H9 (cell line): ENCODE measurements around the gene GANAB. TPM values are rescaled to one million over a fixed set of nuclear protein-coding genes. Genes with fewer than 3 reads are reported as not detected.

Experiments
- DNase-seq: peaks from one replicate; pipeline ENCODE4 v3.0.0-alpha.2; 2017
- H2AFZ ChIP-seq: one replicate; pipeline ENCODE4 v1.6.1; 2013; ENCODE audit warnings: mild to moderate bottlenecking, low read length, control low read depth, moderate library complexity
- H2AK5ac ChIP-seq: 2 replicates; pipeline ENCODE4 v1.6.1; 2013; ENCODE audit warnings: low read length, control low read depth, mixed read lengths; ENCODE audit not compliant: insufficient read length
- H2BK120ac ChIP-seq: one replicate; pipeline ENCODE4 v1.6.1; 2013; ENCODE audit warnings: low read depth, mild to moderate bottlenecking, low read length, control low read depth, inconsistent platforms; ENCODE audit not compliant: poor library complexity, severe bottlenecking
- H2BK12ac ChIP-seq: 2 replicates; pipeline ENCODE4 v1.6.1; 2013; ENCODE audit warnings: low read length, control low read depth, mixed read lengths, low read depth; ENCODE audit not compliant: insufficient read length
- H2BK15ac ChIP-seq: 2 replicates; pipeline ENCODE4 v1.6.1; 2013; ENCODE audit warnings: low read depth, low read length, control low read depth
- H2BK20ac ChIP-seq: one replicate; pipeline ENCODE4 v1.6.1; 2013; ENCODE audit warnings: low read depth, mild to moderate bottlenecking, low read length, control low read depth, inconsistent platforms; ENCODE audit not compliant: poor library complexity, severe bottlenecking
- H2BK5ac ChIP-seq: 2 replicates; pipeline ENCODE4 v1.6.1; 2013; ENCODE audit warnings: low read length, control low read depth, mixed read lengths; ENCODE audit not compliant: insufficient read length
- H3K14ac ChIP-seq: 2 replicates; pipeline ENCODE4 v1.6.1; 2013; ENCODE audit warnings: low read length, control low read depth; ENCODE audit not compliant: insufficient read depth
- H3K18ac ChIP-seq: 2 replicates; pipeline ENCODE4 v1.6.1; 2013; ENCODE audit warnings: low read depth, mild to moderate bottlenecking, mixed read lengths, low read length, control low read depth; ENCODE audit not compliant: insufficient read length
- H3K23ac ChIP-seq: 2 replicates; pipeline ENCODE4 v1.6.1; 2013; ENCODE audit warnings: low read length, control low read depth, mixed read lengths, low read depth; ENCODE audit not compliant: insufficient read length
- H3K23me2 ChIP-seq: 2 replicates; pipeline ENCODE4 v1.6.1; 2013; ENCODE audit warnings: low read depth, mild to moderate bottlenecking, mixed read lengths, low read length, control low read depth; ENCODE audit not compliant: insufficient read length, poor library complexity, severe bottlenecking
- H3K27ac ChIP-seq: 2 replicates; pipeline ENCODE4 v1.5.1; 2013; ENCODE audit warnings: low read length, control low read depth, mixed read lengths, low read depth; ENCODE audit not compliant: insufficient read length
- H3K27me3 ChIP-seq: 2 replicates; pipeline ENCODE4 v1.6.1; 2013; ENCODE audit warnings: low read length, control low read depth, inconsistent platforms; ENCODE audit not compliant: insufficient read depth
- H3K4ac ChIP-seq: 2 replicates; pipeline ENCODE4 v1.6.1; 2013; ENCODE audit warnings: low read depth, mild to moderate bottlenecking, control low read depth, inconsistent platforms, low read length, moderate library complexity
- H3K4me1 ChIP-seq: 2 replicates; pipeline ENCODE4 v1.6.1; 2013; ENCODE audit warnings: low read length, control low read depth, inconsistent platforms; ENCODE audit not compliant: insufficient read depth
- H3K4me2 ChIP-seq: 2 replicates; pipeline ENCODE4 v1.6.1; 2013; ENCODE audit warnings: low read length, control low read depth, mixed read lengths; ENCODE audit not compliant: insufficient read length, insufficient read depth
- H3K56ac ChIP-seq: 2 replicates; pipeline ENCODE4 v1.6.1; 2013; ENCODE audit warnings: low read depth, mild to moderate bottlenecking, mixed read lengths, low read length, control low read depth; ENCODE audit not compliant: insufficient read length
- H3K79me1 ChIP-seq: 2 replicates; pipeline ENCODE4 v1.6.1; 2013; ENCODE audit warnings: low read depth, mild to moderate bottlenecking, moderate library complexity, low read length, control low read depth, inconsistent platforms; ENCODE audit not compliant: insufficient read depth, poor library complexity, severe bottlenecking
- H3K79me2 ChIP-seq: 2 replicates; pipeline ENCODE4 v1.6.1; 2013; ENCODE audit warnings: low read length, control low read depth, inconsistent platforms; ENCODE audit not compliant: insufficient read depth
- H3K9ac ChIP-seq: 2 replicates; pipeline ENCODE4 v1.6.1; 2013; ENCODE audit warnings: low read length, control low read depth, mixed read lengths; ENCODE audit not compliant: insufficient read length; ENCODE audit errors: extremely low read depth
- H3K9me3 ChIP-seq: one replicate; pipeline ENCODE4 v1.6.1; 2013; ENCODE audit warnings: low read depth, low read length, inconsistent platforms; ENCODE audit not compliant: control insufficient read depth
- H3T11ph ChIP-seq: one replicate; pipeline ENCODE4 v1.6.1; 2013; ENCODE audit warnings: mild to moderate bottlenecking, low read length, control low read depth, inconsistent platforms
- H4K20me1 ChIP-seq: one replicate; pipeline ENCODE4 v1.6.1; 2013; ENCODE audit not compliant: control insufficient read depth, insufficient read length, insufficient read depth
- H4K5ac ChIP-seq: 2 replicates; pipeline ENCODE4 v1.6.1; 2013; ENCODE audit warnings: low read depth, mild to moderate bottlenecking, mixed read lengths, low read length, control low read depth; ENCODE audit not compliant: insufficient read length
- H4K8ac ChIP-seq: replicated peaks from 2 replicates; pipeline ENCODE4 v1.6.1; 2013; ENCODE audit warnings: low read length, control low read depth, mixed read lengths, low read depth; ENCODE audit not compliant: insufficient read length
- H4K91ac ChIP-seq: 2 replicates; pipeline ENCODE4 v1.6.1; 2013; ENCODE audit warnings: low read depth, mild to moderate bottlenecking, moderate library complexity, mixed read lengths, low read length, control low read depth; ENCODE audit not compliant: insufficient read length
- H3K27ac Mint-ChIP-seq, 3 experiments: 2 replicates in 2 of 3; 3 replicates in 1 of 3; pipeline ENCODE4 v1.8.0; 2020 to 2021; ENCODE audit warnings: mixed read lengths in 3 of 3, mild to moderate bottlenecking in 1 of 3, moderate library complexity in 1 of 3
- H3K27me3 Mint-ChIP-seq: 2 replicates; pipeline ENCODE4 v1.8.0; 2021; ENCODE audit warnings: low read depth, mild to moderate bottlenecking, moderate library complexity, mixed read lengths
- H3K36me3 Mint-ChIP-seq, 3 experiments: 2 replicates in 2 of 3; 3 replicates in 1 of 3; pipeline ENCODE4 v1.8.0; 2020 to 2021; ENCODE audit warnings: low read depth in 3 of 3, mixed read lengths in 3 of 3; ENCODE audit not compliant: insufficient read depth in 1 of 3
- H3K4me1 Mint-ChIP-seq, 2 experiments: 2 replicates each; pipeline ENCODE4 v1.8.0; 2020; ENCODE audit warnings: mixed read lengths in 2 of 2
- H3K4me3 Mint-ChIP-seq, 2 experiments: 2 replicates in 1 of 2; 3 replicates in 1 of 2; pipeline ENCODE4 v1.8.0; 2020 to 2021; ENCODE audit warnings: mild to moderate bottlenecking in 2 of 2, mixed read lengths in 2 of 2, moderate library complexity in 1 of 2
- H3K9me3 Mint-ChIP-seq, 2 experiments: 2 replicates in 1 of 2; 3 replicates in 1 of 2; pipeline ENCODE4 v1.8.0; 2020; ENCODE audit warnings: mild to moderate bottlenecking in 2 of 2, mixed read lengths in 2 of 2, moderate library complexity in 1 of 2
- CTCF ChIP-seq: fragments of 200-600 bp; sonication (generic); conservative IDR thresholded peaks from 3 replicates; pipeline ENCODE4 v1.8.0; 2021; ENCODE audit warnings: antibody characterized with exemption, mild to moderate bottlenecking
- WGBS: extraction: QIAGEN DNeasy Blood & Tissue Kit; methylation state at CpG from one replicate; pipeline ENCODE4 v1.1.7; 2013; ENCODE audit warnings: missing lambda C conversion rate, low lambda C conversion rate, mixed read lengths; ENCODE audit not compliant: insufficient read length; ENCODE audit errors: extremely low coverage; 5-methylcytosine and 5-hydroxymethylcytosine counted together
- total RNA-seq: library from RNA; stranded (reverse); gene quantifications from 2 replicates; pipeline ENCODE4 v1.2.1, GENCODE V29; 2021

Gene GANAB
- total RNA-seq, 1 experiment from 2014 or later = 387 TPM

- Histone ChIP-seq H3K4me1 (peaks cover 3% of the 10 kb centered on the region; the same call in 1 of the 2 replicates), H4K91ac (no peak overlapping the region), H2BK120ac (no peak overlapping the region), H4K5ac (no peak overlapping the region), H3K4me2 (no peak overlapping the region), H2BK12ac (no peak overlapping the region), H2BK20ac (no peak overlapping the region), H2AK5ac (no peak overlapping the region), H2BK15ac (no peak overlapping the region), H2AFZ (no peak overlapping the region), H3K27ac (no peak overlapping the region), H3K56ac (no peak overlapping the region), H3K23me2 (peaks cover 9% of the 10 kb centered on the region), H3K14ac (no peak overlapping the region), H3K79me2 (peaks cover 13% of the 10 kb centered on the region; the same call in 1 of the 2 replicates), H3K79me1 (no peaks in the 10 kb centered on the region), H3K23ac (no peak overlapping the region), H4K20me1 (no peaks in the 10 kb centered on the region), H3T11ph (no peak overlapping the region), H4K8ac (no peak overlapping the region), H3K4ac (no peak overlapping the region), H3K18ac (no peak overlapping the region), H3K9me3 (no peaks in the 10 kb centered on the region), H3K9ac (no peak overlapping the region), H3K27me3 (no peaks in the 10 kb centered on the region), H2BK5ac (no peak overlapping the region)
- TF ChIP-seq CTCF = no peak
- Mint-ChIP-seq H3K9me3 (no peaks in the 10 kb centered on the region), H3K27me3 (no peaks in the 10 kb centered on the region), H3K4me3 (peak overlapping the region in 1 of 2 experiments; percentile 55; a peak in 3 of 5 replicates), H3K27ac (no peak overlapping the region), H3K36me3 (peaks cover 14 to 44% (median 27%) of the 10 kb centered on the region in 3 experiments), H3K4me1 (peaks cover 11 to 13% of the 10 kb centered on the region in 2 experiments)
- WGBS = no CpG with 5 or more reads among the region's 6 CpGs
- DNase-seq = no peak
Observed at GRCh38 chr11:62647609-62648005, 1.2 kb upstream of the GANAB start.
